ENCODE data around the gene COL18A1. TPM values are rescaled to one million over a fixed set of nuclear protein-coding genes. Genes with fewer than 3 reads are reported as not detected.

The COL18A1 gene
- total RNA-seq, 1 experiment from 2014 or later: 676 TPM

GRCh38 chr21:45380566-45380965 is 24.4 kb upstream of the COL18A1 start:
- Histone ChIP-seq H3K4me3 (ENCODE audit: low read depth in 2 of 2, low read length in 2 of 2) (no peak overlapping the region), H3K36me3 (ENCODE audit: control insufficient read depth, insufficient read depth, low read length) (no peaks in the 10 kb centered on the region), H3K27me3 (ENCODE audit: control insufficient read depth, insufficient read depth, low read length) (no peaks in the 10 kb centered on the region), H3K27ac (ENCODE audit: low read length) (no peak overlapping the region), H3K9me3 (ENCODE audit: control insufficient read depth, insufficient read depth, low read depth, low read length) (no peaks in the 10 kb centered on the region), H3K4me1 (ENCODE audit: control insufficient read depth, insufficient read depth, low read length) (peaks cover 9% of the 10 kb centered on the region)
- DNase-seq (ENCODE audit: low read depth, low spot score): no peak
- CTCF ChIA-PET: no interaction called here
- POLR2A ChIA-PET: no interaction called here
- ATAC-seq: no peak
- in situ Hi-C loops (cut with HindIII; ENCODE audit: low pct_unique_long_range_greater_than_20kb, low sequenced_read_pairs) (no loop called here), intact Hi-C loops (cut with micrococcal nuclease; ENCODE audit: unreplicated experiment) (no loop called here)
- TF ChIP-seq POLR2AphosphoS5 (IDR thresholded peaks at IDR 0.05; ENCODE audit: low read depth, low read length): no peak
- TF ChIP-seq, protein P1, sequence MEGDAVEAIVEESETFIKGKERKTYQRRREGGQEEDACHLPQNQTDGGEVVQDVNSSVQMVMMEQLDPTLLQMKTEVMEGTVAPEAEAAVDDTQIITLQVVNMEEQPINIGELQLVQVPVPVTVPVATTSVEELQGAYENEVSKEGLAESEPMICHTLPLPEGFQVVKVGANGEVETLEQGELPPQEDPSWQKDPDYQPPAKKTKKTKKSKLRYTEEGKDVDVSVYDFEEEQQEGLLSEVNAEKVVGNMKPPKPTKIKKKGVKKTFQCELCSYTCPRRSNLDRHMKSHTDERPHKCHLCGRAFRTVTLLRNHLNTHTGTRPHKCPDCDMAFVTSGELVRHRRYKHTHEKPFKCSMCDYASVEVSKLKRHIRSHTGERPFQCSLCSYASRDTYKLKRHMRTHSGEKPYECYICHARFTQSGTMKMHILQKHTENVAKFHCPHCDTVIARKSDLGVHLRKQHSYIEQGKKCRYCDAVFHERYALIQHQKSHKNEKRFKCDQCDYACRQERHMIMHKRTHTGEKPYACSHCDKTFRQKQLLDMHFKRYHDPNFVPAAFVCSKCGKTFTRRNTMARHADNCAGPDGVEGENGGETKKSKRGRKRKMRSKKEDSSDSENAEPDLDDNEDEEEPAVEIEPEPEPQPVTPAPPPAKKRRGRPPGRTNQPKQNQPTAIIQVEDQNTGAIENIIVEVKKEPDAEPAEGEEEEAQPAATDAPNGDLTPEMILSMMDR (IDR thresholded peaks at IDR 0.05): no peak
- no peak for TF ChIP-seq TCF7L2 (IDR thresholded peaks at IDR 0.05; ENCODE audit: low read depth, low read length)
- TF ChIP-seq REST (IDR thresholded peaks at IDR 0.05; ENCODE audit: insufficient read depth in 1 of 2, low read depth in 2 of 2, low read length in 1 of 2): no peak
- TF ChIP-seq SIN3A (IDR thresholded peaks at IDR 0.05; ENCODE audit: borderline replicate concordance, insufficient read depth, low read depth, low read length): no peak
- no TSS peak for BruUV-seq (replicated peaks)

DNA sequence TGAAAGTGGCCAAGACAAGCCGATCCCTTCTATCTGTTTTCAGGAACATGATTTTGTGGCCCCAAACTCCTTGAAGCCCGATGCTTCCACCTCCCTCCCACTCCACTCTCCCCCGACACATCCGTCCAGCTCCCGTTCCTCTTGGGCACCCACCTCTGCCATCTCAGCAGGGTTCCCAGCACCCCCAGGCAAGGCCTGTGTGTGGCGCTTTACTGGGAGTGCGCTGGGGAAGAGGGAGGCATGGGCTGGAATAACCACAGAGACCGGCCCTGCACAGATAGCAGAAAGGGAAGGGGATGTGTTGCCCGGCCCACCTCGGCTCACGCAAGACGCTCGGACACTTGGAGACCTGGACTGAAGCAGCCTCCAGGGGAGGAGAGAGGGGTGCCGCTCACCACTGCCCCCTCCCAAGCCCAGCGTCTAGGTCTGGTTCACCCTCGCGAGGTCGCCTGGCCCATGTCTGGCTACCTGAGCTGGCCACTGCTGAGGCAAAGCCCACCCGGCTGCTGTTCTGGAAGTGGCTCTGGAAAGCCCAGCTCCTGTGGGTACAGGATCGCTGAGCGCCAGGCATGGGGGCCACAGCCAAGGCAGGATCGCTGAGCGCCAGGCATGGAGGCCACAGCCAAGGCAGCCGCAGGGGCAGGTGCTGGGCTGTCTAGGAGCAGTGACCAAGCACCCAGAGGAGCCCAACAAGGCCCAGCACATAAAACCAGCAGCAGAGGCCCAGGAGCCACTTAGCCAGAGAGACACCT is 23.8 kb upstream of the COL18A1 start:
- in situ Hi-C loops (cut with HindIII; ENCODE audit: low pct_unique_long_range_greater_than_20kb, low sequenced_read_pairs): no loop called here
- TF ChIP-seq REST (IDR thresholded peaks at IDR 0.05; ENCODE audit: insufficient read depth in 1 of 2, low read depth in 2 of 2, low read length in 1 of 2) (no peak), POLR2AphosphoS5 (IDR thresholded peaks at IDR 0.05; ENCODE audit: low read depth, low read length) (no peak), SIN3A (IDR thresholded peaks at IDR 0.05; ENCODE audit: borderline replicate concordance, insufficient read depth, low read depth, low read length) (no peak), TCF7L2 (IDR thresholded peaks at IDR 0.05; ENCODE audit: low read depth, low read length) (no peak)
- TF ChIP-seq, protein P1 (IDR thresholded peaks at IDR 0.05): no peak
- no TSS peak for BruUV-seq (replicated peaks)
- no peaks in the 10 kb centered on the region for H3K9me3 ChIP-seq (ENCODE audit: control insufficient read depth, insufficient read depth, low read depth, low read length)
- H3K36me3 ChIP-seq (ENCODE audit: control insufficient read depth, insufficient read depth, low read length): no peaks in the 10 kb centered on the region
- no peaks in the 10 kb centered on the region for H3K27me3 ChIP-seq (ENCODE audit: control insufficient read depth, insufficient read depth, low read length)
- intact Hi-C loops (cut with micrococcal nuclease; ENCODE audit: unreplicated experiment): no loop called here
- peaks cover 9% of the 10 kb centered on the region for H3K4me1 ChIP-seq (ENCODE audit: control insufficient read depth, insufficient read depth, low read length)
- ChIA-PET CTCF (no interaction called here), POLR2A (no interaction called here)
- H3K4me3 ChIP-seq (ENCODE audit: low read depth in 2 of 2, low read length in 2 of 2): no peak overlapping the region
- H3K27ac ChIP-seq (ENCODE audit: low read length): no peak overlapping the region; the same call in 1 of the 2 replicates
- ATAC-seq (no peak; the same call in 1 of the 2 replicates), DNase-seq (ENCODE audit: low read depth, low spot score) (no peak)

Measured in Panc1 (cell line).